BE2C (cell line): ENCODE measurements around the gene PDK1.

Experiments
- DNase-seq: peaks from one replicate; pipeline ENCODE4 v3.0.0-alpha.2; 2020
- H3K27me3 ChIP-seq: fragments of 250-450 bp; sonication (Bioruptor Pico); 2 replicates; pipeline ENCODE4 v1.5.1; 2020; ENCODE audit warnings: mild to moderate bottlenecking
- H3K36me3 ChIP-seq: fragments of 250-450 bp; sonication (Bioruptor Pico); 2 replicates; pipeline ENCODE4 v1.5.1; 2020; ENCODE audit warnings: mild to moderate bottlenecking
- H3K4me1 ChIP-seq: fragments of 250-450 bp; sonication (Bioruptor Pico); 2 replicates; pipeline ENCODE4 v1.5.1; 2020
- H3K4me3 ChIP-seq: 2 replicates; pipeline ENCODE4 v1.5.1; 2011; ENCODE audit warnings: low read depth, low read length
- H3K9me3 ChIP-seq: fragments of 250-450 bp; sonication (Bioruptor Pico); 2 replicates; pipeline ENCODE4 v1.5.1; 2020
- TF ChIP-seq, protein P1 (sequence below): IDR thresholded peaks from 2 replicates; pipeline ENCODE4 v1.5.1; 2012; ENCODE audit warnings: mild to moderate bottlenecking, low read depth, low read length

PDK1 gene

DNA sequence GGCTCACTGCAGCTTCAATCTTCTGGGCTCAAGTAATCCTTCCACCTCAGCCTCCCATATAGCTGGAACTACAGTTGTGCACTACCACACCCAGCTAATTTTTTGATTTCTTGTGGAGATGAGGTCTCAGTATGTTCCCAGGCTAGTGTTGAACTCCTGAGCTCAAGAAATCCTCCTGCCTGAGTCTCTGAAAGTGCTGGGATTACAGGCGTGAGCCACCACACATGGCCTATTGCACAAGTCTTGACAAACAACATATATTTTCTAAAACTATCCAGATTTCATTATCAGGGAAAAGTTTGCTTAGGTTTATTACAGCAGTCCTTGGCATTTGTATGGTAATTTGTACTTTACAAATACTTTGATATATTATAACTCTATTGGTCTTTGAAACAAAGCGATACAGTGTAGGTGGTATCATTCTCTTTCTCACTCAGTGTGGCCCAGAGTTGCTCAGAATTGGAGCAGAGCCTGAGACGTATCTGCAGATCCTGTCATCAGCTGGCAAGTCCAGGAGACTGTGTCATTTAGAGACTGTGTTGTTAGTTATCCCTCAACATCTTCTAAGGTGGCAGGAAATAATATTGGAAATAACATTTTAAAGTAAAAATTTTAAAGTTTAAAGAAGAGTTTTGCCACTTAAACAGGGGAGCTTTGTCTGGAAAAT lies 41.4 kb downstream of the PDK1 start:
- Histone ChIP-seq H3K4me1 (no peaks in the 10 kb centered on the region; the same call in 1 of the 2 replicates), H3K27me3 (no peaks in the 10 kb centered on the region), H3K36me3 (no peaks in the 10 kb centered on the region), H3K4me3 (no peak overlapping the region), H3K9me3 (no peaks in the 10 kb centered on the region)
- DNase-seq = no peak
- TF ChIP-seq, protein P1, sequence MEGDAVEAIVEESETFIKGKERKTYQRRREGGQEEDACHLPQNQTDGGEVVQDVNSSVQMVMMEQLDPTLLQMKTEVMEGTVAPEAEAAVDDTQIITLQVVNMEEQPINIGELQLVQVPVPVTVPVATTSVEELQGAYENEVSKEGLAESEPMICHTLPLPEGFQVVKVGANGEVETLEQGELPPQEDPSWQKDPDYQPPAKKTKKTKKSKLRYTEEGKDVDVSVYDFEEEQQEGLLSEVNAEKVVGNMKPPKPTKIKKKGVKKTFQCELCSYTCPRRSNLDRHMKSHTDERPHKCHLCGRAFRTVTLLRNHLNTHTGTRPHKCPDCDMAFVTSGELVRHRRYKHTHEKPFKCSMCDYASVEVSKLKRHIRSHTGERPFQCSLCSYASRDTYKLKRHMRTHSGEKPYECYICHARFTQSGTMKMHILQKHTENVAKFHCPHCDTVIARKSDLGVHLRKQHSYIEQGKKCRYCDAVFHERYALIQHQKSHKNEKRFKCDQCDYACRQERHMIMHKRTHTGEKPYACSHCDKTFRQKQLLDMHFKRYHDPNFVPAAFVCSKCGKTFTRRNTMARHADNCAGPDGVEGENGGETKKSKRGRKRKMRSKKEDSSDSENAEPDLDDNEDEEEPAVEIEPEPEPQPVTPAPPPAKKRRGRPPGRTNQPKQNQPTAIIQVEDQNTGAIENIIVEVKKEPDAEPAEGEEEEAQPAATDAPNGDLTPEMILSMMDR = no peak

GRCh38 chr2:172599947-172600346 lies 44.1 kb downstream of the PDK1 start:
- H3K36me3 ChIP-seq = no peaks in the 10 kb centered on the region
- TF ChIP-seq, protein P1 = no peak
- DNase-seq = no peak
- H3K4me1 ChIP-seq = no peaks in the 10 kb centered on the region; the same call in none of the 2 replicates
- no peak overlapping the region for H3K4me3 ChIP-seq
- H3K9me3 ChIP-seq = no peaks in the 10 kb centered on the region
- H3K27me3 ChIP-seq = no peaks in the 10 kb centered on the region

DNA sequence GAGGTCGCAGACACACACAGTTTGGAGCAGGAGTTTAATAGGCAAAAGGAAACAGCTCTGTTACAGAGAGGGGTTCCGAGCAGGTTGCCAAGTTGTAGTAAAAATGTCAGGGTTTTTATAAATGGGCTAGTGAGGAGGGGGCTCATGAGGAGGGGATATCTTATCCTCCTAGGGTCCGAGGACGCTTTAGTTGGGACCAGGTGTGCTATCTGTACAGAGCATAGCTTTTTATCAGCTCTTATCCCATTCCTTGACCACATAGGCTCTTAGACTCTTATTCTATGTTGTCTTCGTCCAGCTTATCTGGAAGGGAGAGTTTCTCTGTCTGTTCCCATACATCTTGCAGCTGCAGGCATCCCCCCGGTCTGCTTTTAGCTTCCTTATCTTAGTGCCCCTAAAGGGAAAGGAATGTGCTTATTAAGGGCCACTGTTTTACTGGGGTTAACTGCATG lies 44.7 kb downstream of the PDK1 start:
- H3K27me3 ChIP-seq = no peaks in the 10 kb centered on the region
- no peaks in the 10 kb centered on the region for H3K36me3 ChIP-seq
- H3K4me3 ChIP-seq = no peak overlapping the region
- H3K4me1 ChIP-seq = no peaks in the 10 kb centered on the region; the same call in none of the 2 replicates
- no peaks in the 10 kb centered on the region for H3K9me3 ChIP-seq
- no peak for DNase-seq
- TF ChIP-seq, protein P1 = no peak

- no peak for DNase-seq
- H3K27me3 ChIP-seq = no peaks in the 10 kb centered on the region
- H3K4me3 ChIP-seq = no peak overlapping the region
- TF ChIP-seq, protein P1 = no peak
- H3K36me3 ChIP-seq = no peaks in the 10 kb centered on the region
- no peaks in the 10 kb centered on the region; the same call in 1 of the 2 replicates for H3K4me1 ChIP-seq
- H3K9me3 ChIP-seq = no peaks in the 10 kb centered on the region
Measured at GRCh38 chr2:172606285-172606684, 50.4 kb downstream of the PDK1 start.

GRCh38 chr2:172607379-172607928 lies 51.6 kb downstream of the PDK1 start:
- H3K4me3 ChIP-seq = no peak overlapping the region
- no peaks in the 10 kb centered on the region for H3K36me3 ChIP-seq
- no peak for DNase-seq
- H3K9me3 ChIP-seq = no peaks in the 10 kb centered on the region
- TF ChIP-seq, protein P1 = no peak
- H3K4me1 ChIP-seq = peaks cover 3% of the 10 kb centered on the region; the same call in 1 of the 2 replicates
- no peaks in the 10 kb centered on the region for H3K27me3 ChIP-seq

DNA sequence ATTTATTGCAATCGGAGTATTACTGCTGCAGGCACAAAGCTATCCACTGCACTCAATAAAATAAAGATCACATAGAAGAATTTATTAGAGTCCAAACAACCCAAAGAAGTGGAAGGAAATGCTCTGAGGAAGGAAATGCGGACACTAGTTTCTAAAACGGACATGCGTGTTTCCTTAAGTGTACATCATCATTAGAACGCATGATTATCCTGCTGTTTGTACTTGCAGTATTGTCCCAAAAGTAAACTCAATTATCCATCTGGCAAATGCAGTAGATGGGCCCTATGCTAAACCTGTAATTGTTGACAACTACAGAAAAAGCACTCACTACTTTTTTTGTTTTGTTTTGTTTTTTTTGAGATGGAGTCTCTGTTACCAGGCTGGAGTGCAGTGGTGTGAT lies 53.6 kb downstream of the PDK1 start:
- DNase-seq = no peak
- H3K9me3 ChIP-seq = no peaks in the 10 kb centered on the region
- H3K4me3 ChIP-seq = no peak overlapping the region
- H3K36me3 ChIP-seq = no peaks in the 10 kb centered on the region
- H3K4me1 ChIP-seq = peaks cover 3% of the 10 kb centered on the region; the same call in 1 of the 2 replicates
- no peaks in the 10 kb centered on the region for H3K27me3 ChIP-seq
- TF ChIP-seq, protein P1 = no peak
